ENCODE measurements around the gene HMBS. TPM values are rescaled to one million over a fixed set of nuclear protein-coding genes. Genes with fewer than 3 reads are reported as not detected.

HMBS gene
- total RNA-seq, 4 donors from 2014 or later, result 9.5 to 19.9 (median 15.3) TPM

DNA sequence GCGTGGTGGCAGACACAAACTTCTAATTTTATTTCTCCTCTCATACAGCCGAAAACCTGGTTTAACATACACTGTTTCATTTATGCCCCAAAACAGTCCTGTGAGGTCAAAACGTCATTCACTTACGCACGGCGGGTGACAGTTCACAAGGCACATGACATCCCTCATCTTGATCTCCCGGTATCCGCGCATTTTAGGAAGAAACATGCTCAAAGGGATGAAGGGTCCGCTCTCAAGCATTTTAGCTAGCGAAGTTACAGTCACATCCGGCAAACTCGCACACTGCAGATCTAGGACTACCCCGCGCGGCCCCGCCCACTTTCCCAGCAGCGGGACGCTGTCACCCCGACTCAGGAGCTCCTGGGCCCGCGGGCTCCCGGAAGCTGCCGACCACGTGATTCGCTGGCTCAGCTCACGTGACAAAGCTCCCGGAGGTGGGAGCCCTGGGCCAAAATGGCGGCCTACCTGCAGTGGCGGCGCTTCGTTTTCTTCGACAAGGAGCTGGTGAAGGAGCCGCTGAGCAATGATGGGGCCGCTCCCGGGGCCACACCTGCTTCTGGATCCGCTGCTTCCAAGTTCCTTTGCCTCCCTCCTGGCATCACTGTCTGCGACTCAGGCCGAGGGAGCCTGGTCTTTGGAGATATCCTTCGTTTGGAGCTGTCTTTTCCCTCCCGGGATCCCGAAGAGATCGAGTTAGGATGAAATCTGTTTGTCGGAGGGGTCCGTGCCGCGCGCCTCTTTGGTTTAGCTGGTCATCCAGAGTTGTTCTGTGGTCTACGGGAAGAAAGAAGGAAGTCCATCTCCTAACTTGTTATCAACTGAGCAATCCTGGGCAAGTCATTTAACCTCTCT, 17.1 kb upstream of the HMBS start, which contains the start of gene VPS11:
Gene VPS11, plus strand, starts transcription at position 448 of the 852 bp plus-strand sequence. Its CDS starts 6 bp downstream, at position 454.
- Histone ChIP-seq H3K27me3 (no peaks in the 10 kb centered on the region), H3K9me3 (no peaks in the 10 kb centered on the region)
- DNase-seq, result peak; percentile 96 to 97

DNA sequence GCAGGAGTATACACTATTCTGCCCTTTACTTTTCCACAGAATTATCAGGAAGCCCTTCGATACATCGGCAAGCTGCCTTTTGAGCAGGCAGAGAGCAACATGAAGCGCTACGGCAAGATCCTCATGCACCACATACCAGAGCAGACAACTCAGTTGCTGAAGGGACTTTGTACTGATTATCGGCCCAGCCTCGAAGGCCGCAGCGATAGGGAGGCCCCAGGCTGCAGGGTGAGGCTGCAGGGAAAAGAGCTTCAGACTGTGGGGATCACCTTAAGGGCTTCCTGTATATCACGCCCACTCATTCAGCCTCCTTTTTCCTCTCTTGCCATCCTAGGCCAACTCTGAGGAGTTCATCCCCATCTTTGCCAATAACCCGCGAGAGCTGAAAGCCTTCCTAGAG, 6.8 kb upstream of the HMBS start:
- Histone ChIP-seq H3K27ac (no peak overlapping the region), H3K36me3 (no peaks in the 10 kb centered on the region), H3K4me1 (no peaks in the 10 kb centered on the region), H3K9me3 (no peaks in the 10 kb centered on the region), H3K27me3 (no peaks in the 10 kb centered on the region), H3K4me3 (no peak overlapping the region)
- intact Hi-C loops (cut with DNase I; ENCODE audit: low total_unique reads), result no loop called here
- DNase-seq, result no peak
- no peak for TF ChIP-seq POLR2A (IDR thresholded peaks at IDR 0.05)
- TF ChIP-seq, protein P1, sequence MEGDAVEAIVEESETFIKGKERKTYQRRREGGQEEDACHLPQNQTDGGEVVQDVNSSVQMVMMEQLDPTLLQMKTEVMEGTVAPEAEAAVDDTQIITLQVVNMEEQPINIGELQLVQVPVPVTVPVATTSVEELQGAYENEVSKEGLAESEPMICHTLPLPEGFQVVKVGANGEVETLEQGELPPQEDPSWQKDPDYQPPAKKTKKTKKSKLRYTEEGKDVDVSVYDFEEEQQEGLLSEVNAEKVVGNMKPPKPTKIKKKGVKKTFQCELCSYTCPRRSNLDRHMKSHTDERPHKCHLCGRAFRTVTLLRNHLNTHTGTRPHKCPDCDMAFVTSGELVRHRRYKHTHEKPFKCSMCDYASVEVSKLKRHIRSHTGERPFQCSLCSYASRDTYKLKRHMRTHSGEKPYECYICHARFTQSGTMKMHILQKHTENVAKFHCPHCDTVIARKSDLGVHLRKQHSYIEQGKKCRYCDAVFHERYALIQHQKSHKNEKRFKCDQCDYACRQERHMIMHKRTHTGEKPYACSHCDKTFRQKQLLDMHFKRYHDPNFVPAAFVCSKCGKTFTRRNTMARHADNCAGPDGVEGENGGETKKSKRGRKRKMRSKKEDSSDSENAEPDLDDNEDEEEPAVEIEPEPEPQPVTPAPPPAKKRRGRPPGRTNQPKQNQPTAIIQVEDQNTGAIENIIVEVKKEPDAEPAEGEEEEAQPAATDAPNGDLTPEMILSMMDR (IDR thresholded peaks at IDR 0.05), result no peak

More for the DNA sequence above, 17.1 kb upstream of the HMBS start, which contains the start of gene VPS11:
- intact Hi-C loops (cut with DNase I; ENCODE audit: low total_unique reads), result no loop called here
- H3K27ac ChIP-seq, result peak within 1 kb of the TSS; percentile 83 to 84
- H3K36me3 ChIP-seq, result no peaks in the 10 kb centered on the region
- peak within 1 kb of the TSS; percentile 79 to 91 for H3K4me3 ChIP-seq
- TF ChIP-seq, protein P1 (IDR thresholded peaks at IDR 0.05), result peak in 2 of 4 experiments; percentile 4 to 18
- peak; percentile 52 to 54 for TF ChIP-seq POLR2A (IDR thresholded peaks at IDR 0.05)
- H3K4me1 ChIP-seq, result no peaks in the 10 kb centered on the region

DNA sequence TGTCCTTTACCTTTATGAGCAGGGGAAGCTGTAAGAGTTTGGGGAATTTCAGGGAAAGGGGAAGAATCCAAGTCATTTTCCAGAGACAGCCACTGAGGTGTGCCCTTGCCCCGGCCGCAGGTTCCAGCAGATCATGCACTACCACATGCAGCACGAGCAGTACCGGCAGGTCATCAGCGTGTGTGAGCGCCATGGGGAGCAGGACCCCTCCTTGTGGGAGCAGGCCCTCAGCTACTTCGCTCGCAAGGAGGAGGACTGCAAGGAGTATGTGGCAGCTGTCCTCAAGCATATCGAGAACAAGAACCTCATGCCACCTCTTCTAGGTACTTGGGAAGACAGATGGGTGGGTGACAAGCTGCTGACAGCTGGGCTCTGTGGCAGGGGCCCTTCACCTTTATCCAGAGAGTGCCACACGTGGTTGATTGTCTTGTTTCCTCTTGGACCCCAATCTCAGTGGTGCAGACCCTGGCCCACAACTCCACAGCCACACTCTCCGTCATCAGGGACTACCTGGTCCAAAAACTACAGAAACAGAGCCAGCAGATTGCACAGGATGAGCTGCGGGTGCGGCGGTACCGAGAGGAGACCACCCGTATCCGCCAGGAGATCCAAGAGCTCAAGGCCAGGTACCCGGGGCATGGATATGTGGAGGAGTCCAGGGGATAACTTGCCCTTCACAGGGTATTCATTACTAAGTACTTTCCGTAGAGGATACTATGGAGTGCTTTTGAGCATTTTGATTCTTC, 5.8 kb upstream of the HMBS start:
- no peak for DNase-seq
- H3K4me3 ChIP-seq, result no peak overlapping the region
- no peak overlapping the region for H3K27ac ChIP-seq
- H3K36me3 ChIP-seq, result no peaks in the 10 kb centered on the region
- H3K4me1 ChIP-seq, result no peaks in the 10 kb centered on the region
- intact Hi-C loops (cut with DNase I; ENCODE audit: low total_unique reads), result no loop called here
- no peaks in the 10 kb centered on the region for H3K9me3 ChIP-seq
- no peaks in the 10 kb centered on the region for H3K27me3 ChIP-seq
- no peak for TF ChIP-seq POLR2A (IDR thresholded peaks at IDR 0.05)
- TF ChIP-seq, protein P1 (IDR thresholded peaks at IDR 0.05), result no peak

DNA sequence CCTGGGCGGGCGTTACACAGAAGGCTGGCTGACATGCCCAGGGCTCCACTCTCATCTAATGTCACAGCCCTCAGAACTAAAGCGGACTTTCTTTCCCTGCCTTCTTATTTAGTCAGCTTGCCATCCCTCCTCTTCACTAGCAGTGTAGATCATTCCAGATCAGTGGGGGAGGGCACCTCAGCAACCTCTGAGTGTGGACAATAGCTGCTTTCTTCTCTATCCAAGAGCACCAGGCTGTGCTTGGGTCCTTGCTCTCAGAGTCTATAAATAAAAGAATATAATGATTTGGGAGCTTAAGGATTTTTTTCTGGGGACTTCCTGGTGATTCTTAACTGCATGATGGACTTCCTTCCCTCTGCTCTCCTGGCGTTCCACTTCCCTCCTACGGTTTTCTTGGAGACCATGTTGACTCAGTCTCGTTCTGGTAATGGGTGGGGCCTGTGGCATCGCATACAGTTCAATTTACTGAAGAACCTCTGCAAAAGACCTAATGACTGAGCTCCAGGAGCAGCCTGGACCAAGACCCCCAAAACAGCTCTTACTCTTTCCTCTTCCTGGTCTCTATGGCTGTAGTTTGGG, 2.9 kb upstream of the HMBS start:
- no peaks in the 10 kb centered on the region for H3K36me3 ChIP-seq
- peaks cover 0 to 7% of the 10 kb centered on the region in 2 donors for H3K4me1 ChIP-seq
- H3K4me3 ChIP-seq, result no peak overlapping the region
- no peaks in the 10 kb centered on the region for H3K27me3 ChIP-seq
- no peak for DNase-seq
- H3K9me3 ChIP-seq, result no peaks in the 10 kb centered on the region
- TF ChIP-seq, protein P1 (IDR thresholded peaks at IDR 0.05), result no peak
- no peak for TF ChIP-seq POLR2A (IDR thresholded peaks at IDR 0.05)
- intact Hi-C loops (cut with DNase I; ENCODE audit: low total_unique reads), result no loop called here
- H3K27ac ChIP-seq, result no peak overlapping the region

All from uterus (tissue), 4 donors.